Kidney epithelial cell (primary cell): ENCODE results near the gene ZFHX3. TPM values are rescaled to one million over a fixed set of nuclear protein-coding genes. Genes with fewer than 3 reads are reported as not detected.

ENCODE experiments used
- DNase-seq: peaks from one replicate; pipeline ENCODE4 v3.0.0-alpha.2; 2010; ENCODE audit warnings: low read depth
- H3K27me3 ChIP-seq: 2 replicates; pipeline ENCODE4 v1.6.0; 2011; ENCODE audit warnings: low read length; ENCODE audit not compliant: control insufficient read depth, insufficient read depth
- H3K36me3 ChIP-seq: 2 replicates; pipeline ENCODE4 v1.5.1; 2011; ENCODE audit warnings: low read length; ENCODE audit not compliant: control insufficient read depth, insufficient read depth
- H3K4me3 ChIP-seq: 2 replicates; pipeline ENCODE4 v1.5.1; 2011; ENCODE audit warnings: low read depth, mild to moderate bottlenecking, control low read depth, low read length
- CTCF ChIP-seq: IDR thresholded peaks from 2 replicates; pipeline ENCODE4 v1.5.1; 2011; ENCODE audit warnings: mild to moderate bottlenecking, moderate library complexity, low read length, control low read depth, inconsistent platforms; ENCODE audit not compliant: insufficient read depth, poor library complexity, severe bottlenecking
- total RNA-seq: library from RNA; depleted of rRNA; stranded (reverse); fragments of >200 nt; gene quantifications from 2 replicates; pipeline ENCODE4 v1.2.3, GENCODE V29; 2015

Gene ZFHX3
- total RNA-seq, 1 donor from 2014 or later = 19.9 TPM

GRCh38 chr16:73065632-73066330, 17.9 kb upstream of the ZFHX3 start:
- no peak for TF ChIP-seq CTCF
- no peak overlapping the region for H3K4me3 ChIP-seq
- H3K36me3 ChIP-seq = no peaks in the 10 kb centered on the region
- no peaks in the 10 kb centered on the region for H3K27me3 ChIP-seq
- DNase-seq = no peak

GRCh38 chr16:73064994-73065545, 17.1 kb upstream of the ZFHX3 start:
- no peak for DNase-seq
- Histone ChIP-seq H3K4me3 (peak overlapping the region; percentile 1), H3K27me3 (no peaks in the 10 kb centered on the region), H3K36me3 (no peaks in the 10 kb centered on the region)
- TF ChIP-seq CTCF = no peak

GRCh38 chr16:73064212-73064993, 16.5 kb upstream of the ZFHX3 start:
- H3K27me3 ChIP-seq = no peaks in the 10 kb centered on the region
- H3K36me3 ChIP-seq = no peaks in the 10 kb centered on the region
- peak overlapping the region; percentile 1 for H3K4me3 ChIP-seq
- DNase-seq = no peak
- no peak for TF ChIP-seq CTCF

- no peak overlapping the region for H3K4me3 ChIP-seq
- DNase-seq = no peak
- H3K27me3 ChIP-seq = no peaks in the 10 kb centered on the region
- no peak for TF ChIP-seq CTCF
- H3K36me3 ChIP-seq = no peaks in the 10 kb centered on the region
Measured at GRCh38 chr16:73063854-73064211, 15.9 kb upstream of the ZFHX3 start.

GRCh38 chr16:73062743-73063733, 15.1 kb upstream of the ZFHX3 start:
- Histone ChIP-seq H3K36me3 (no peaks in the 10 kb centered on the region), H3K27me3 (no peaks in the 10 kb centered on the region), H3K4me3 (peak overlapping the region; percentile 14)
- DNase-seq = no peak
- no peak for TF ChIP-seq CTCF
